Measurements from ENCODE around the gene RADIL.

DNA sequence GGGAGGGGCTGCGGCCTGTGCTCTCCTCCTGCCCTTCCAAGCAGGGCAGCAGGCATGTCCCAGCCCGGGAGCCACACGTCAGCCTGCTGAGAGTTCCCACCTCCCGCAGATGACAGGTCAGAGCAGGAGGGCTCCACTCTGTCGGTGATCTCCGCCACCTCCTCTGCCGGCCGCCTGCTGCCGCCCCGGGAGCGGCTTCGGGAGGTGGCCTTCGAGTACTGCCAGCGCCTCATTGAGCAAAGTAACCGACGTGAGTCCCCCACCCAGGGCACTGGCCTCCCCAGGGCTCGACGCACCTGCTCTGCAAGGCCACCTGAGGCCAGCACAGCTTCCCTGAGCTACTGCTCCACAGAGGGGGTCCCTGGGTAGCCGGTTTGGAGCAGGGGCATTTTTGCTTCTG lies 98.7 kb downstream of the RADIL start:
- no peak for TF ChIP-seq GATA3 (IDR thresholded peaks at IDR 0.05; ENCODE audit: low read depth, low read length)
- no peak for TF ChIP-seq GATA2 (IDR thresholded peaks at IDR 0.05; ENCODE audit: low read depth, low read length)

Data from SH-SY5Y (cell line).